Naive thymus-derived CD4-positive, alpha-beta T cell (primary cell): ENCODE data around the gene DAPK1. TPM values are rescaled to one million over a fixed set of nuclear protein-coding genes. Genes with fewer than 3 reads are reported as not detected.

ENCODE experiments used
- ATAC-seq: fragments of 150-1000 bp; cut with Tn5 transposase; 2 replicates; pipeline ENCODE4 v1.10.0; 2021; ENCODE audit warnings: mild to moderate bottlenecking, moderate library complexity
- CTCF ChIA-PET: fragments of 350-600 bp; sonication (Branson Sonifier 250); formaldehyde crosslinking; loops from one replicate; lab custom pipeline; 2021; ENCODE audit warnings: antibody characterized with exemption; lab: Charles Lee
- POLR2A ChIA-PET: fragments of 350-600 bp; sonication (Branson Sonifier 250); formaldehyde crosslinking; loops from one replicate; lab custom pipeline; 2021; ENCODE audit warnings: antibody characterized with exemption, inconsistent platforms; lab: Charles Lee
- DNase-seq, 9 donors: peaks; one replicate each; pipeline versions ENCODE4 v3.0.0 to v3.0.0-alpha.2; 2020 to 2022; ENCODE audit warnings: mixed read lengths in 1 of 9
- H3K27ac ChIP-seq: one replicate; pipeline ENCODE4 v1.7.0; 2013; ENCODE audit warnings: mild to moderate bottlenecking, low read depth, low read length, moderate library complexity
- H3K27me3 ChIP-seq, 2 donors: one replicate each; pipeline ENCODE4 v1.7.0; 2013; ENCODE audit warnings: low read length in 2 of 2, mild to moderate bottlenecking in 2 of 2, moderate library complexity in 2 of 2; ENCODE audit not compliant: control insufficient read depth in 2 of 2, insufficient read depth in 2 of 2
- H3K36me3 ChIP-seq, 3 experiments: 1 replicate in 2 of 3; 2 replicates in 1 of 3; pipeline ENCODE4 v1.7.0; 2013; ENCODE audit warnings: low read length in 3 of 3, mild to moderate bottlenecking in 3 of 3, moderate library complexity in 1 of 3; ENCODE audit not compliant: insufficient read depth in 3 of 3, control insufficient read depth in 2 of 3
- H3K4me1 ChIP-seq, 2 donors: one replicate each; pipeline ENCODE4 v1.7.0; 2013; ENCODE audit warnings: low read length in 2 of 2, mild to moderate bottlenecking in 2 of 2, moderate library complexity in 1 of 2; ENCODE audit not compliant: control insufficient read depth in 2 of 2, insufficient read depth in 2 of 2
- H3K4me3 ChIP-seq: 2 replicates; pipeline ENCODE4 v1.7.0; 2013; ENCODE audit warnings: mild to moderate bottlenecking, low read length
- H3K9me3 ChIP-seq, 3 experiments: 1 replicate in 2 of 3; 2 replicates in 1 of 3; pipeline ENCODE4 v1.7.0; 2013; ENCODE audit warnings: low read length in 3 of 3; ENCODE audit not compliant: control insufficient read depth in 2 of 3
- H3K27ac Mint-ChIP-seq, 9 donors: one replicate each; pipeline ENCODE4 v1.8.0; 2020 to 2022; ENCODE audit warnings: mixed read lengths in 9 of 9, mild to moderate bottlenecking in 8 of 9, moderate library complexity in 5 of 9, inconsistent platforms in 2 of 9
- H3K27me3 Mint-ChIP-seq, 5 donors: one replicate each; pipeline ENCODE4 v1.8.0; 2021 to 2022; ENCODE audit warnings: mixed read lengths in 5 of 5, mild to moderate bottlenecking in 1 of 5
- H3K36me3 Mint-ChIP-seq, 5 donors: one replicate each; pipeline ENCODE4 v1.8.0; 2020 to 2022; ENCODE audit warnings: mixed read lengths in 5 of 5, mild to moderate bottlenecking in 3 of 5, inconsistent platforms in 1 of 5
- H3K4me1 Mint-ChIP-seq, 7 donors: one replicate each; pipeline ENCODE4 v1.8.0; 2020 to 2022; ENCODE audit warnings: mixed read lengths in 7 of 7, mild to moderate bottlenecking in 3 of 7, inconsistent platforms in 1 of 7
- H3K4me3 Mint-ChIP-seq, 10 donors: one replicate each; pipeline ENCODE4 v1.8.0; 2020 to 2022; ENCODE audit warnings: mild to moderate bottlenecking in 10 of 10, mixed read lengths in 10 of 10, moderate library complexity in 6 of 10, inconsistent platforms in 2 of 10
- H3K9me3 Mint-ChIP-seq, 11 donors: one replicate each; pipeline ENCODE4 v1.8.0; 2020 to 2022; ENCODE audit warnings: mixed read lengths in 11 of 11, mild to moderate bottlenecking in 4 of 11, inconsistent platforms in 1 of 11, moderate library complexity in 1 of 11
- intact Hi-C, 2 donors: fragments of 100-400 bp; cut with micrococcal nuclease; formaldehyde crosslinking; loops; one replicate each; pipeline ENCODE4 v1.15.1; 2023
- polyA plus RNA-seq, 2 donors: library from polyadenylated mRNA; unstranded; fragments of 300-500 nt; fragmentation: Illumina TruSeq; gene quantifications; one replicate each; pipeline ENCODE4 v1.2.3, GENCODE V29; 2021
- total RNA-seq, 6 experiments: library from RNA in 5 of 6; stranded (reverse) in 5 of 6; gene quantifications; 1 replicate in 5 of 6; 2 replicates in 1 of 6; pipeline ENCODE4 v1.2.3 and lab custom pipeline; 2021 to 2026

The DAPK1 gene
- total and polyA plus RNA-seq, 7 experiments from 2014 or later: 0.20 to 44.8 (median 1.9) TPM

DNA sequence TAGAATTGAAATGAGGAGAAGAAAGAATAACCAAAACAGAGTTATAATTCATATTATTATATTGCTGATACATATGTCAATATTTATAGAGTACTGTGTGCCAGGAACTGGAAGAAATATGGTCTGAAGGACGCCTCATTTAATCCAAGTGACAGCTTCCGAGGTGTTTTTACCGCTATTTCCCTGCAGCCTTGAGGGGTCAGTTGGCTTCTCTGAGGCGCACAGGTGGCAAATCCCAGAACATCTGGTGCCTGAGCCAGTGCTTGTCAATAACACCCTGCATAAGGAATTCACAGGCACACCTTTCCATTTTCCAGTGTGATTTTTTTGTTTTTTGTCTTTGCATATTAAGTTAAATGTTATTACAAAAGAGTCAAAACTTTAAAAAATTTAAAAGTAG lies 185.0 kb downstream of the DAPK1 start:
- H3K4me3 Mint-ChIP-seq: no peak overlapping the region

DNA sequence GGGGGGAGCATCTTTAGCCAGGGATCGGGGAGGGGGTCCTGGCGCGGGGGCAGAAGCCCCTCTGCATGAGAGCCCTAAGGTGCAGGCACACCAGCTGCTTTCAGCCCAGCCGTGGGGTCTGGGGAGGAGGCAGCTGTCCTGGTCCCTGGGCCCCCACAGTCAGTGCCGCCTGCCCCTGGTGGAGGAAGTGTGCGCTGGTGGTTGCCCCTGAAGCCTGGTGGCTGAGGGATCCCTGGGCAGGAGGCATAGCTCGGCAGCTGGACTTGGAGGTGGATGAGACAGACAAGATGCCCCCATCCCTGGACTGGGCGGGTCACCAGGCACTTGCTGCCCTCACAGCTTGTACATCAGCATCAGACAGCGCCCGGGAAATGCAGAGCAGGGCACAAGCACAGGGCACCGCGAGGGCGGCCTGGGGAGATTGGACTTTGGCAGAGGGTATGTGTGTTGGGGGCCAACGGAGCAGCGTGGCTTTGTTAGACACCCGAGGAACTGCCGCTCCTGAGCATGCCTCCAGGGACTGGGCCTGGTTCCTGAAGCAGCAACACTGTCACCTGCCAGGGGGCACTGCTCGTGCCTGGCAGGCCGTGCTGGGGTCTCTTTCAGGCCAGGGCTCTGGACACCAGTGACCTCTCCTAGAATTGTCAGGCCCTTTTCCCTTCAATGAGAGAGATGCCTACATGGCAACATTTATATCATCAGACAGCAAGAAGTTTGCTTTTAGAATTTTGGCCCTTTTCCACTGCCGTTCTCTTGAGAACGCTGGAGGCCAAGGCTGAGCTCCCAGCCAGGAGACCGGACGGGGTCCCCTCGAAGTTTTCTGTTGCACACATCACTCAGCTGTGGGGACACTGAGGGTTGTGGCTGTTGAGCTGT lies 186.3 kb downstream of the DAPK1 start:
- Mint-ChIP-seq H3K27ac (peak overlapping the region in 2 of 9 donors; percentile 55 to 91), H3K4me1 (peaks cover 13 to 37% (median 24%) of the 10 kb centered on the region in 7 donors), H3K36me3 (no peaks in the 10 kb centered on the region), H3K27me3 (peaks cover 0 to 7% (median 0%) of the 10 kb centered on the region in 5 donors), H3K9me3 (peaks cover 0 to 2% (median 0%) of the 10 kb centered on the region in 11 donors), H3K4me3 (no peak overlapping the region)
- H3K36me3 ChIP-seq: no peaks in the 10 kb centered on the region
- ChIA-PET CTCF (interaction anchor here (1.0 to 1.5 kb wide), 4 partner anchors 28 to 291 kb away, joined by 3 to 4 read pairs (median 4); partner anchors contain the start of gene CDK20), POLR2A (interaction anchor here (0.6 to 2.0 kb wide), 3 partner anchors 42 to 291 kb away, joined by 3 to 4 read pairs (median 3); partner anchors contain the start of gene CTSL)
- no peak for ATAC-seq
- H3K4me1 ChIP-seq: peaks cover 0 to 13% of the 10 kb centered on the region in 2 donors
- H3K27me3 ChIP-seq: no peaks in the 10 kb centered on the region
- no peak overlapping the region for H3K4me3 ChIP-seq
- DNase-seq: no peak
- intact Hi-C loops: loop anchor here in 1 of 2 donors (10.0 kb wide), 1 partner anchor 491 kb away; no protein-coding TSS in a partner anchor
- no peaks in the 10 kb centered on the region for H3K9me3 ChIP-seq
- no peak overlapping the region for H3K27ac ChIP-seq

More for the DNA sequence above, 185.0 kb downstream of the DAPK1 start:
- ChIA-PET CTCF (no interaction called here), POLR2A (no interaction called here)
- no peaks in the 10 kb centered on the region for H3K27me3 ChIP-seq
- H3K4me3 ChIP-seq: no peak overlapping the region
- Mint-ChIP-seq H3K36me3 (no peaks in the 10 kb centered on the region), H3K4me1 (peaks cover 15 to 48% (median 29%) of the 10 kb centered on the region in 7 donors), H3K9me3 (no peaks in the 10 kb centered on the region), H3K27me3 (no peaks in the 10 kb centered on the region), H3K27ac (peak overlapping the region in 1 of 9 donors; percentile 16)
- no peak overlapping the region for H3K27ac ChIP-seq
- ATAC-seq: no peak
- intact Hi-C loops: loop anchor here in 1 of 2 donors (10.0 kb wide), 1 partner anchor 492 kb away; no protein-coding TSS in a partner anchor
- no peaks in the 10 kb centered on the region for H3K36me3 ChIP-seq
- no peak for DNase-seq
- peaks cover 0 to 13% of the 10 kb centered on the region in 2 donors for H3K4me1 ChIP-seq
- H3K9me3 ChIP-seq: no peaks in the 10 kb centered on the region

DNA sequence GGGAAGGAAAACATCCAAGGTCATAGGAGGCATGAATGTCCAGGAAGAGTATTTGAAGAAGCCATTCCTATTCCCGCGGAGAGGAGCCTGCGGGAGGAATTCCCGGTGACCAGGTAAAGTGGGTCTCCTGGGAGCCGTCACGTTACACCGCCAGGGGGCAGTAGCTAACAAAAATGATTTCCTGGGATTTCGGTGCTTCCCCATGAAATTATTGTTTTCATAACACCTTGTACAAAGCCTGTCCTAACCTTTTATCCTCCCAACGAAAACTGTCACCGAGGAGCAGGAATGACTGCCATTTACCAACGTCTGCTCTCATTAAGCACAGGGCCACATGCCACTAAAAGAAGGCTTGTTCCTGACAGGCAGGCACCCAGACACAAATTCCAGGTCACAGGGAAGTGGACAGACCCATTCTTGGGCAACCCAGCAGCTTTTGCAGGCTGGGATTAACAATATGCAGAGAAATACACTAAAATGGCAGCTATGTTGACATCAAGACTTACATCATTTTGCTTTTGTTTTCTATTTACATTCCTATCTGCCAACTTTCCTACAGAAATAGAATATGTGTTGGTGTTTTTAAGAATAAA lies 187.1 kb downstream of the DAPK1 start:
- Mint-ChIP-seq H3K27me3 (peaks cover 0 to 13% (median 0%) of the 10 kb centered on the region in 5 donors), H3K36me3 (no peaks in the 10 kb centered on the region), H3K9me3 (peaks cover 0 to 2% (median 0%) of the 10 kb centered on the region in 11 donors), H3K27ac (peak overlapping the region in 4 of 9 donors; percentile 68 to 91 (median 77)), H3K4me3 (peak overlapping the region in 5 of 10 donors; percentile 38 to 80 (median 73)), H3K4me1 (peaks cover 13 to 37% (median 24%) of the 10 kb centered on the region in 7 donors)
- H3K4me1 ChIP-seq: peaks cover 0 to 13% of the 10 kb centered on the region in 2 donors
- H3K4me3 ChIP-seq: no peak overlapping the region
- ATAC-seq: no peak
- no peak for DNase-seq
- intact Hi-C loops: loop anchor here in 1 of 2 donors (5.0 to 10.0 kb wide), 2 partner anchors 490 to 703 kb away; partner anchors contain the start of gene SPIN1
- POLR2A ChIA-PET: interaction anchor here (0.6 to 2.0 kb wide), 4 partner anchors 41 to 290 kb away, joined by 3 to 4 read pairs (median 3); partner anchors contain the start of gene CTSL
- no peaks in the 10 kb centered on the region for H3K27me3 ChIP-seq
- no peak overlapping the region for H3K27ac ChIP-seq
- no peaks in the 10 kb centered on the region for H3K36me3 ChIP-seq
- CTCF ChIA-PET: interaction anchor here (1.0 to 1.5 kb wide), 4 partner anchors 27 to 290 kb away, joined by 3 to 4 read pairs (median 4); partner anchors contain the start of gene CDK20
- no peaks in the 10 kb centered on the region for H3K9me3 ChIP-seq

DNA sequence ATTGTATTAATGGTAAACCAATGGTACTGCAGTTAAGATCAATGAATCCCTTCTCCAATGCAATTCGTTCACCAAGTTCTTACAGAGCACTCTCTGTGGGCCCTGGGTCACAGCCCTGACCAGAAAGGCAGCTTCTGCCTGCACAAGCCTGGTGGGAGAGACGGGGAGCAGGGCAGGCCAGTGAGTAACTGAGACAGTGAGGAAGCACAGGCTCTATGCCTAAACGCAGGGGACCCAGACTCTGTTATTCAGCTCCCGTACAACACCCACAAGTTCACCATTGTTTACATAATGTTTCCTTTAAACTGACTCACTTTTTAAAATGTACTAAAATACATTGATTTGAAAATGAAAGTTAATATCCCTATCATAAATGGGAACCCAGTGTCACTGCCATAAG lies 187.8 kb downstream of the DAPK1 start:
- Mint-ChIP-seq H3K27me3 (peaks cover 0 to 20% (median 0%) of the 10 kb centered on the region in 5 donors), H3K9me3 (peaks cover 0 to 2% (median 0%) of the 10 kb centered on the region in 11 donors), H3K36me3 (no peaks in the 10 kb centered on the region), H3K4me3 (peak overlapping the region in 9 of 10 donors; percentile 48 to 80 (median 73)), H3K4me1 (peaks cover 12 to 37% (median 24%) of the 10 kb centered on the region in 7 donors), H3K27ac (peak overlapping the region in 8 of 9 donors; percentile 23 to 91 (median 80))
- Histone ChIP-seq H3K27ac (peak overlapping the region; percentile 17), H3K4me3 (no peak overlapping the region), H3K27me3 (no peaks in the 10 kb centered on the region), H3K36me3 (no peaks in the 10 kb centered on the region), H3K9me3 (no peaks in the 10 kb centered on the region), H3K4me1 (peaks cover 0 to 13% of the 10 kb centered on the region in 2 donors)
- intact Hi-C loops: loop anchor here in 1 of 2 donors (5.0 to 10.0 kb wide), 2 partner anchors 489 to 702 kb away; partner anchors contain the start of gene SPIN1
- CTCF ChIA-PET: interaction anchor here (0.7 to 1.0 kb wide), 2 partner anchors 8 to 127 kb away, joined by 3 read pairs; no protein-coding TSS in a partner anchor
- peak; percentile 48 for ATAC-seq
- DNase-seq: no peak
- POLR2A ChIA-PET: interaction anchor here (0.6 to 2.0 kb wide), 4 partner anchors 24 to 133 kb away, joined by 3 to 4 read pairs (median 3); partner anchors contain the start of gene CTSL

DNA sequence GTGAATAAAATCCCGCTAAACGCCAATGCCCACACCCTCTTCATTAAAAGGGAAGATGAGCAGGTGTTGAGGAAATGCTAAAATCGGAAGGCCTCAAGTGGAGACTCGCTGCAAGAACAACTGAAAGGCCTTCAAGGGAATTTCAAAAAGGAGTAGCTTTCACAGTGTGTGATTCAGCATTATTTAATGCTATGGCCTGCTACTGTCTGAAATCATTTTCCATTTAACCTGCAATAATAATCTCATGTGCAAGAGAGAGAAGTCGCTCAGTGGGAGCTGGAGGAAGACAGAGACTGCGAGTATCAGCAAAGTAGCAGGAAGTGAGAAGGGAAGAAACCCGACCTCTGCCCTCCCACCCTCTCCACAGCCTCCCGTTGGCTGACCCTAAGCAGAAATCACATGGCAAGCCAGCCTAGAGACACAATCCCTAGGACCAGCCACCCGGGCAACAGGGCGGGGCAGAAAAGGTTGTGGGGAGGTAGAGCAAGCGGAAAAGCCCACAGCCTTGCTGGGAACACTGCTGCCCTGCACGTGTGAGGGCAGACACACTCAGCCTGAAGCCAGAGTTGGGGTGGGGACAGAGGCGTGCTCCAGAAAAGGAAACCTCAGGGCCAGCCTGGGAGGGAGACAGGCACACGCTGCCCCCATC lies 188.3 kb downstream of the DAPK1 start:
- Mint-ChIP-seq H3K27me3 (peaks cover 0 to 25% (median 0%) of the 10 kb centered on the region in 5 donors), H3K4me3 (peak overlapping the region; percentile 39 to 80 (median 72)), H3K4me1 (peaks cover 11 to 37% (median 24%) of the 10 kb centered on the region in 7 donors), H3K9me3 (peaks cover 0 to 2% (median 0%) of the 10 kb centered on the region in 11 donors), H3K27ac (peak overlapping the region in 8 of 9 donors; percentile 23 to 91 (median 80)), H3K36me3 (no peaks in the 10 kb centered on the region)
- ATAC-seq: peak; percentile 62
- CTCF ChIA-PET: interaction anchor here (0.7 kb wide), 1 partner anchor 9 kb away, joined by 3 read pairs; no protein-coding TSS in a partner anchor
- Histone ChIP-seq H3K4me1 (peaks cover 0 to 13% of the 10 kb centered on the region in 2 donors), H3K27me3 (no peaks in the 10 kb centered on the region), H3K9me3 (no peaks in the 10 kb centered on the region), H3K27ac (peak overlapping the region; percentile 17), H3K4me3 (no peak overlapping the region), H3K36me3 (no peaks in the 10 kb centered on the region)
- peak in 2 of 9 donors; percentile 4 to 16 for DNase-seq
- POLR2A ChIA-PET: interaction anchor here (1.0 to 2.0 kb wide), 3 partner anchors 23 to 40 kb away, joined by 3 to 4 read pairs (median 3); partner anchors contain the start of gene CTSL
- intact Hi-C loops: loop anchor here in 1 of 2 donors (2.0 to 10.0 kb wide), 3 partner anchors 39 to 701 kb away; partner anchors contain the start of gene SPIN1
